SKM-1 treated with dmso at 0.1 percent for 144 hours (cell line): ENCODE results near the gene IER2.

Experiments used
- DNase-seq: peaks from one replicate; lab custom pipeline; 2025; ENCODE audit not compliant: unreplicated experiment; lab: John Stamatoyannopoulos, UW

IER2 gene

GRCh38 chr19:13118424-13119193 is 31.6 kb upstream of the IER2 start:
- DNase-seq = no peak

- no peak for DNase-seq
These were observed 30.6 kb upstream of the IER2 start for GRCh38 chr19:13119627-13120026.

GRCh38 chr19:13120031-13120430 is 30.2 kb upstream of the IER2 start:
- no peak for DNase-seq

- no peak for DNase-seq
These were observed 29.4 kb upstream of the IER2 start for GRCh38 chr19:13120817-13121216.

GRCh38 chr19:13121551-13122274 is 28.5 kb upstream of the IER2 start:
- DNase-seq = no peak

- no peak for DNase-seq
These were observed 27.8 kb upstream of the IER2 start for GRCh38 chr19:13122275-13122878.

GRCh38 chr19:13122980-13123957 is 26.9 kb upstream of the IER2 start:
- no peak for DNase-seq

- DNase-seq = no peak
These were observed 23.2 kb upstream of the IER2 start for GRCh38 chr19:13127051-13127450.

GRCh38 chr19:13127811-13128575 is 22.2 kb upstream of the IER2 start:
- no peak for DNase-seq

GRCh38 chr19:13128583-13128982 is 21.6 kb upstream of the IER2 start:
- DNase-seq = no peak

GRCh38 chr19:13129384-13129783 is 20.8 kb upstream of the IER2 start:
- DNase-seq = no peak

GRCh38 chr19:13130886-13131490 is 19.2 kb upstream of the IER2 start:
- no peak for DNase-seq

- no peak for DNase-seq
These were observed 17.6 kb upstream of the IER2 start for GRCh38 chr19:13132471-13133180.

GRCh38 chr19:13133241-13133870 is 16.9 kb upstream of the IER2 start:
- no peak for DNase-seq

GRCh38 chr19:13134626-13135025 is 15.6 kb upstream of the IER2 start:
- no peak for DNase-seq

GRCh38 chr19:13135068-13136062 is 14.8 kb upstream of the IER2 start:
- no peak for DNase-seq

GRCh38 chr19:13137290-13137794 is 12.9 kb upstream of the IER2 start:
- no peak for DNase-seq
